ENCODE data around the gene CFAP20.

The CFAP20 gene

DNA sequence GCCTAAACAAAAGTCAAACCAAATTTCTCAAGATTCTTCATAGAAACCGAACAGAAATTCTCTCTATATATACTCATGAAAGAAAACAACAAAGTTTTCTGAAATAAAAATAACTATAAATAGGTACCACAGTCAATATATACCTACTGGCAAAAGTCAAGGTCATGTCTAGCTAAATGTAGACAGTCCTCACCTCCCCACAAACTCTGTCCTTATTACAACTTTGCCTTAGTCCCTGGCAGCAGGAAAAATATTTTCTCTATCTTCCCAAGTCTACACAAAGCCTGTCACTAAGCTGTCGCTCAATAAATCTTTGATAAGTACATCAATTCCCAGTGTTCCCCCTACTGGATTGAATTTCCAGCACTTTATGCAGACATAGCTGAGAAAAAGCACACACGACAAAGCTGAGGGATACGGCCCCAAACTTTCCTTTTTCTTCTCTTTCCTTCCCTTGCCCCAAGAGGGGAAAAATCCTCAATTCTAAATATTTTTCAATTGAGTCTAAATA, 2.7 kb downstream of the CFAP20 start:
- intact Hi-C loops (cut with DNase I): no loop called here
- no peak for DNase-seq

GRCh38 chr16:58125781-58126335, 3.3 kb downstream of the CFAP20 start:
- intact Hi-C loops (cut with DNase I): no loop called here
- DNase-seq: peak in 5 of 42 donors; percentile 30 to 62 (median 33)

- intact Hi-C loops (cut with DNase I): no loop called here
- DNase-seq: no peak
Observed at GRCh38 chr16:58125041-58125440, 4.1 kb downstream of the CFAP20 start.

DNA sequence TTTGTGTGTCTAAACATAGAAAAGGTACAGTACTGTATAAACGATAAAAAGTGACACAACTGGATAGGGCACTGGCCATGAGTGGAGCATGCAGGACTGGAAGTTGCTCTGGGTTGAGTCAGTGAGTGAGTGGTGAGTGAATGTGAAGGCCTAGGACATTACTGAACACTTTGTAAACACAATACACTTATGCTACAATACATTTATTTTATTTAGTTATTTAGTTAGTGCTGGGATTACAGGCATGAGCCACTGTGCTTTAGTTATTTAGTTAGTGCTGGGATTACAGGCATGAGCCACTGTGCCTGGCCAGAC, 4.6 kb downstream of the CFAP20 start:
- DNase-seq: no peak
- intact Hi-C loops (cut with DNase I): loop anchor here (5.0 kb wide), 1 partner anchor 102 kb away; no protein-coding TSS in a partner anchor

DNA sequence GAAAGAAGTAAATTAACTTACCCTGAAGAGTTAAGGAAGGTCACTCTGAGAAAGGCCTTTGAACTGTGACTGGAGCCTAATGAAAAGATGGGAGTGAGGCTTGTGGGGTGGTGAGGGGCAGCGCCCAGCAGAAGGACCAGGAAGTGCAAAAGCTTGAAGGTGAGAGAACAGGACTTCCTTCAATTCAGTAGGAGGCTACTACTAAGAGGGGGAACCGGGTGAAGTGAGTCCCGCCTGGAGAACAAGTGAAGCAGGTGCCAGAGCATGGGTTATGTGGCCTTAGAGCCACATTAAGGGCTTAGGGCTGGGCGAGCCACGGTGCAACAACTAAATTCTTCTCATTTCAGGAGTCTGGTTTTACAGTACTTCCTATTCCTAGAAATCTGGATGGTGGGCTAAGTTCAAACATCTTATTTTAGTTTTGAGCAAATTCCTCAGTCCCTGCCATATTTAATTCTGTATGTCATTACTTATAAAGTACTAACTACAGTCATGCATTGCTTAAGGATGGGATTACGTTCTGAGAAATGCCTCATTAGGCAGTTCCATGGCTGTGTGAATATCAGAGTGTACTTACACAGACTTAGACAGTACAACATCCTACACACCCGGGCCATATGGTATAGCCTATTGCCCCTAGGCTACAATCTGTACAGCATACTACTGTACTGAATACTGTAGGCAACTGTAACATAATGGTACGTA, 5.1 kb downstream of the CFAP20 start:
- intact Hi-C loops (cut with DNase I): loop anchor here (5.0 kb wide), 1 partner anchor 102 kb away; no protein-coding TSS in a partner anchor
- no peak for DNase-seq

DNA sequence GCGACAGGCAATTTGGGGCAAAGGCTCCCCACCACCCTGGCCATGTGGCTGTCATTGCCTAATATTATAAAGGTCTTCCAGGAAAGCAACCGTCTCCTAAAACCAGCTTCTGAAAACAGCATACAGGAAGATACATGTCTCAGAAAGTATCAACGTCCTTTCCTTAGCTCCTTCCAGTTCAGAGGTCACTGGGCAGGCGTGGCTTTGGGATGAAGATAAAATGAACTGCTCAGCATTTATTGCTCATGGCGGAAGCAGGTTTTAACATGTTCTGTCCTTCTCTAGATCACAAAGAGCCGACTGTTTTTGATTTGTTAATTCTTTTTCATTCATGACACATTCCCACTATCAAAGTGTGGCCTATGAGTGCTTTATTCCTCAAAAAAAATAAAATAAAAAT, 8.0 kb downstream of the CFAP20 start:
- intact Hi-C loops (cut with DNase I): loop anchor here (5.0 kb wide), 1 partner anchor 99 kb away; no protein-coding TSS in a partner anchor
- no peak for DNase-seq

DNA sequence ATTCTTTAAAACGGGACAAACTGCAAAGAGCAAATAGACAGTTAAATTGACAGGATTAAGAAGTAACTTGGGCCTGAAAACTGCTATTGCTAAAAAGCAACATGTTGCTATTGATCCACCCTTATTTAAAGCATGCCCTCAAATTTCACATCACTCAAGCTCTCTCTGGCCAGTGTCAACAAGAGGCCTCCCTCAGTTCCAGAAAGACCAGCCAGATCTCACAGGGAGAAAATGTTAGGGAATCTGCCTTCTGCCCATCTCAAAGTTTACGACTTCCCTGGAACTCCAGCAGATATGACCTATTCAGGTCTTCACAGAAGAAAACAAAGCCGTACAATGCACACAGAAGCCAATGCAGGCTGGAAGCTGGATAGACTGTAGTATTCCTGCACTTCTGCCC, 8.9 kb downstream of the CFAP20 start:
- intact Hi-C loops (cut with DNase I): loop anchor here (5.0 kb wide), 1 partner anchor 98 kb away; no protein-coding TSS in a partner anchor
- DNase-seq: no peak

- intact Hi-C loops (cut with DNase I): no loop called here
- DNase-seq: peak in 8 of 42 donors; percentile 21 to 60 (median 36)
Observed at GRCh38 chr16:58119509-58119845, 9.7 kb downstream of the CFAP20 start.

DNA sequence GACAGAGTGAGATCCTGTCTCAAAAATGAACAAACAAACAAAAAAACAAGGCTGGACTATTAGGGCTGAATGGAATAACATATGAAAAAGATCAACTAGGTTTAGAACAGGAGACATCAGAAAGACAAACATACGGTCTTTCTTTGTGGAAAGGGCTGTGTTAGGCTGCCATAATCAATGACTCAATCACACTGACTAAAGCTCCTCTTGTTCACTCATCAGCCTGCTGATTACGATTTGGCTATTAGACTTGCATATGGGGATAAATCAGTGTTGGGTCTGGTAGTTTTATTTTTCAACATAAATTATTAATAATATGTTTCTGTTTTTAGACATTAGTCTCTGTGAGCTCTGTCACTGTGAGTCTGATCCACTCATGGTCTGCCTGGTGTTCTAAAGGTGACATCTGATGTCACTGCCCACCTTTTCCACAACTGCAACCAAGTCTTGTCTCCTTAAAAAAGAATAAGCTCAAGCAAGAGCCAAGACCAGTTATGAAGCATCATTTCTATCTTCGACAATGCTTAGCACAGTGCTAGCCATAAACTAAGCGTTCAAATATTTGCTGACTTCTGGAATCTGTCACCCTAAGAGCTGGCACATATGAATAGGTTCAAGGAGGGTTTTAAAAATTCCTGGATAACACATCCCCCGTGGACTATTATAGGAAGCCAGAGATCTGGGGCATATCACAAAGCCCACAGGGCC, 10.2 kb downstream of the CFAP20 start:
- DNase-seq: no peak
- intact Hi-C loops (cut with DNase I): no loop called here

DNA sequence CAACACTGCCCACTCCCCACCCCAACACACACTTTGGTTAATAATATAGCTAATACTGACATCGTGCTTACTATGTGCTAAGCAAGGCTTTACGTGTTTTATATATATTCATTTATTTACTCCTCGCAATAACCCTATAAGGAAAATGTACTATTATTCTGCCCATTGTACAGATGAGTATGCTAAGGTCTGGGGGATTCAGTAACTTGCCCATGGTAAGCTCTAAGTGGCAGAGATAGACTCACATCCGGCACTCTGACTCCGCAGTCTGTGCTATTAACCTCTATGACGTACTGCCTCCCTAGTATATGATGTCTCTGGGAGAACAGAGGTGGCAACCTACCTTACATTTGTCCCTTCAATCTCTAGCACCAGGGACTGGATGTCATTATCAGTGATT, 12.7 kb downstream of the CFAP20 start:
- intact Hi-C loops (cut with DNase I): no loop called here
- DNase-seq: no peak

DNA sequence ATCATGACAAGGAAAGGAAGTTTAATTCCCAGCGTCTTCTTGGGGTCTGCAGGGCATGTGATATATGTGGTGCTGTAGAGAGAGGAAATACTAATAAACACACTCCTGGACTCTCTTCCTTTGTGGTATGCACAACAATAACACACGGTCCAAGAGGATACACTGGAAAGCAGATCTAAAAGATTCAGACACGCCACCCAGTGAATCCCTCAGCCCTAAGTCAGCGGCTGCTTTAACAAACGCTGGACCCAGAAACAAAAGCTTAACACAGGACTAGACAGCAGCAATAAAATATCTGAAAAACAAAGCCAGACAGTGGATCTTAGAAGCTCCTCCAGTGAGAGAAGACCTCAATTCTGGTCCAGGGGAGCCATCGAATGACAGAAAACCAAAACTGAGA, 13.1 kb downstream of the CFAP20 start:
- DNase-seq: no peak
- intact Hi-C loops (cut with DNase I): no loop called here

GRCh38 chr16:58114827-58115825, 14.1 kb downstream of the CFAP20 start:
- intact Hi-C loops (cut with DNase I): no loop called here
- DNase-seq: peak in 1 of 42 donors; percentile 34

GRCh38 chr16:58111302-58111627, 17.9 kb downstream of the CFAP20 start:
- no peak for DNase-seq
- intact Hi-C loops (cut with DNase I): no loop called here

DNA sequence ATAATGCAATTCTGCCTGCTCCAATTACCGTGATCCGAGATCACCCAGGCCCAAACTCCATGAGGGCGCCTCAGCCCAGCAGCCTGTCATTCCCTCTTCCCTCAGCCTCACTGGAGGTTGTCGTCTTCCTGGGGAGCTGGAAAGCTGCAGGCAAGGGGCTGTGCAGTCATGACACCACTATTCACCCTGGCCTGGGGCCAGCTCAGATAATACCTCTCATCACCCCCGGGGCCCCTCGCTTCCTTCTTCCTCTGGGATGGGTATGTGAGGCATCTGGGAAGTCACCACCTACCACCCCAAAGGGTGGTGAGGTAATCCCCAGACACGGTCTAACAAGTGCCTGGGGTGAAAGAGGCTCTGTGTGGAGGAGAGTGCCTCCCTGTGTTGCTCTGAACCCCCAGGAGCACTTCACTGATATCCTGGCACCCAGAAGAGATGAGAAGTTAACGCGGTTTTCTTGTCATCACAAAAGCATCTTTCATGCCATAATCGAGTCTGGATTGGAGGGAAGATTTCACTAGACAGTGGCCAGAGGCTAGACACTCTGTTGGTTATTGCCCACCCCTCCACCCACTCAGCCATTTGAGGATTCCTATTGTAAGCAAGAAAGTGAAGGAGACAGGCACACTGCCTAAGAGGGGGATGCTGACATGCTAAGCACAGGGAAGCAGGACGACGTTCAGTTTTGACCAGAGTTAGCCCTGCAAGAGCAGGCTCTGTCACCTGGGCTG, 18.4 kb downstream of the CFAP20 start:
- peak in 1 of 42 donors; percentile 10 for DNase-seq
- intact Hi-C loops (cut with DNase I): no loop called here

GRCh38 chr16:58109881-58110280, 19.3 kb downstream of the CFAP20 start:
- intact Hi-C loops (cut with DNase I): no loop called here
- DNase-seq: no peak

GRCh38 chr16:58109330-58109729, 19.9 kb downstream of the CFAP20 start:
- no peak for DNase-seq
- intact Hi-C loops (cut with DNase I): no loop called here

DNA sequence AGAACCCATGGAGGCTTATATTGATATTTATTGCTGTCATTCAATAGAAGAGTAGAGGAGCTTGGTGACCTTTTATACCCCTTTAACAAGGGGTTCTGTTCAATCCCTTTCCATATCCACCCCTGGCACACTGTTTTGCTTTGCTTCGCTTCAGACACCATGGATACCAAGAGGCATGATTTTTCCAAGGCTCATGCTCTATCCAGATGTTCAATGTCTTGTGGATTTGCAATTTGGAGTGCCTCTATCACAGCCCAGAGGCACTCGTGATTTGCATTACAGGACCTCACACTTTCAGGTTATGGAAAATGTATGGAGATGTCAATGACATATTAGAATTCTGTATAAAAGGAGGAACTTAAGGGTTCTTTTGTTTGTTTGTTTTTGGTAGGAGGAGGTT, 21.5 kb downstream of the CFAP20 start:
- intact Hi-C loops (cut with DNase I): no loop called here
- no peak for DNase-seq

DNA sequence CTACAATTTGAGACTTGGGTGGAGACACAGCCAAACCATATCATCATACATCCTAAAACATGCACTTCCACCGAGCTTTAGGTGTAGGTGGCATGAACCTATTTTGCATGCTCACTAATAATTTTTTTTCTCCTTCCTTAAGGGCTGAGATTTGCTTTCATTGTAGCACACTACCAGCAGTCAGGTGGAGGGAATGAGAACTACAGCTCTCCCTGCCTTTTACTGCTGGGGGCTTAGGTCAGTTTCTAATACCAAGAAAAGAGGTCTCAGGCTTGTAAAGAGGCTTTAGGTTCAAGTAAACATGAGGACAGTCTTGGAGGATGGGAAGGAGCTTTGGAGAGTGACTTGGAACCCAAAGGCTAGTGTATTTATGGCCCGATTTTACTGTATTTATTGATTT, 22.0 kb downstream of the CFAP20 start:
- DNase-seq: no peak
- intact Hi-C loops (cut with DNase I): no loop called here

DNA sequence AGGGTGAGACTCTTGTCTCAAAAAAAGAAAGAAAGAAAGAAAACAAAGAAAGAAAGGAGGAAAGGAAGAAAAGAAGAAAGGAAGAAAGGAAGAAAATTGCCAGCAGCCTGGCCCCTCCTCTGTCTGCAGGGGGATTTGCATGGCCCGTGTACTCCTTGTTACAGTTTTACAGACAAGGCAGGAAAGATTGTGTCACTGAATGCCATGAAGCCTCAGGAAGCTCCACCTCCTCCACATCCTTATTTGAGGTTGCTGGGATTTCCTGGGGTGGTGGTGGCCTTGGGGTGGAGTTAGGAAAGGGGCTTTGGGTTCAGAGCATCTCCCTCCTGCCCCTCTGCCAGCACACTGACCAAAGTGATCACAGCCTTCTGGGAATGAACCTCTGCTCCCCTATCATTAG, 23.6 kb downstream of the CFAP20 start:
- no peak for DNase-seq
- intact Hi-C loops (cut with DNase I): no loop called here

Measured in head of caudate nucleus (tissue), 42 donors.